ENCODE data around the gene C1QL1. TPM values are rescaled to one million over a fixed set of nuclear protein-coding genes. Genes with fewer than 3 reads are reported as not detected.

C1QL1 gene
- total RNA-seq, 1 donor from 2014 or later = 6.0 TPM

- intact Hi-C loops (cut with DNase I) = no loop called here
- no peak for DNase-seq (ENCODE audit: low spot score)
- no peak for ATAC-seq
Measured at GRCh38 chr17:44940317-44940716, 27.8 kb downstream of the C1QL1 start.

GRCh38 chr17:44935116-44935515 lies 33.0 kb downstream of the C1QL1 start:
- ATAC-seq = no peak
- intact Hi-C loops (cut with DNase I) = no loop called here
- no peak for DNase-seq (ENCODE audit: low spot score)

GRCh38 chr17:44934745-44935105 lies 33.4 kb downstream of the C1QL1 start:
- ATAC-seq (no peak), DNase-seq (ENCODE audit: low spot score) (no peak)
- intact Hi-C loops (cut with DNase I) = no loop called here

GRCh38 chr17:44933824-44934744 lies 34.0 kb downstream of the C1QL1 start:
- no peak for ATAC-seq
- intact Hi-C loops (cut with DNase I) = no loop called here

GRCh38 chr17:44932787-44933097 lies 35.4 kb downstream of the C1QL1 start:
- ATAC-seq (peak; percentile 14), DNase-seq (ENCODE audit: low spot score) (no peak)
- intact Hi-C loops (cut with DNase I) = no loop called here

More at GRCh38 chr17:44933824-44934744, 34.0 kb downstream of the C1QL1 start:
- DNase-seq (ENCODE audit: low spot score) = no peak

- intact Hi-C loops (cut with DNase I) = no loop called here
- ATAC-seq (no peak), DNase-seq (ENCODE audit: low spot score) (no peak)
Measured at GRCh38 chr17:44932096-44932786, 35.9 kb downstream of the C1QL1 start.

- intact Hi-C loops (cut with DNase I) = no loop called here
- ATAC-seq (no peak), DNase-seq (ENCODE audit: low spot score) (no peak)
Measured at GRCh38 chr17:44931376-44931775, 36.7 kb downstream of the C1QL1 start.

- intact Hi-C loops (cut with DNase I) = no loop called here
- no peak for DNase-seq (ENCODE audit: low spot score)
- ATAC-seq = no peak
Measured at GRCh38 chr17:44930667-44931066, 37.4 kb downstream of the C1QL1 start.

- DNase-seq (ENCODE audit: low spot score) (no peak), ATAC-seq (no peak)
- intact Hi-C loops (cut with DNase I) = no loop called here
Measured at GRCh38 chr17:44928950-44929720, 39.0 kb downstream of the C1QL1 start.

GRCh38 chr17:44928136-44928535 lies 40.0 kb downstream of the C1QL1 start:
- intact Hi-C loops (cut with DNase I) = no loop called here
- ATAC-seq (no peak), DNase-seq (ENCODE audit: low spot score) (no peak)

- DNase-seq (ENCODE audit: low spot score) (no peak), ATAC-seq (no peak)
- intact Hi-C loops (cut with DNase I) = no loop called here
Measured at GRCh38 chr17:44927696-44928095, 40.4 kb downstream of the C1QL1 start.

- no peak for ATAC-seq
- intact Hi-C loops (cut with DNase I) = no loop called here
- DNase-seq (ENCODE audit: low spot score) = no peak
Measured at GRCh38 chr17:44926821-44927525, 41.1 kb downstream of the C1QL1 start.

- ATAC-seq (no peak), DNase-seq (ENCODE audit: low spot score) (no peak)
- intact Hi-C loops (cut with DNase I) = no loop called here
Measured at GRCh38 chr17:44925731-44926697, 42.1 kb downstream of the C1QL1 start.

- DNase-seq (ENCODE audit: low spot score) (no peak), ATAC-seq (no peak)
- intact Hi-C loops (cut with DNase I) = no loop called here
Measured at GRCh38 chr17:44924107-44924544, 44.0 kb downstream of the C1QL1 start.

- intact Hi-C loops (cut with DNase I) = no loop called here
- peak; percentile 41 for DNase-seq (ENCODE audit: low spot score)
- ATAC-seq = no peak
Measured at GRCh38 chr17:44922746-44923470, 45.2 kb downstream of the C1QL1 start.

GRCh38 chr17:44922136-44922535 lies 46.0 kb downstream of the C1QL1 start:
- DNase-seq (ENCODE audit: low spot score) (no peak), ATAC-seq (no peak)
- intact Hi-C loops (cut with DNase I) = no loop called here

- intact Hi-C loops (cut with DNase I) = loop anchor here (2.0 kb wide), 1 partner anchor 99 kb away; no protein-coding TSS in a partner anchor
- peak; percentile 59 for DNase-seq (ENCODE audit: low spot score)
- peak; percentile 15 for ATAC-seq
Measured at GRCh38 chr17:44921122-44921882, 46.8 kb downstream of the C1QL1 start.
